B cell (primary cell): ENCODE results near the gene BRPF3.

Experiments
- CTCF ChIP-seq: fragments of 200-600 bp; IDR thresholded peaks from one replicate; pipeline ENCODE4 v1.8.0; 2022; ENCODE audit warnings: antibody characterized with exemption, mild to moderate bottlenecking
- EZH2 ChIP-seq: IDR thresholded peaks from 2 replicates; pipeline ENCODE4 v1.6.1; 2012; ENCODE audit warnings: borderline replicate concordance, low read depth, mild to moderate bottlenecking, moderate library complexity, low read length; ENCODE audit not compliant: insufficient read depth, poor library complexity, severe bottlenecking

GRCh38 chr6:36266913-36267644 lies 70.5 kb downstream of the BRPF3 start:
- TF ChIP-seq CTCF (no peak), EZH2 (no peak)
